HCT116 (cell line): ENCODE results near the gene ZC3H13. TPM values are rescaled to one million over a fixed set of nuclear protein-coding genes. Genes with fewer than 3 reads are reported as not detected.

Experiments used
- ATAC-seq: fragments of 200-7000 bp; cut with Tn5 transposase; 2 replicates; pipeline ENCODE4 v1.9.1; 2020; ENCODE audit warnings: mild to moderate bottlenecking, moderate library complexity
- BruUV-seq: library from RNA; stranded (reverse); fragments of 400-500 nt; replicated peaks from 2 replicates; lab custom pipeline; 2021; lab: Mats Ljungman, UMichigan
- CTCF ChIA-PET: fragments of 300-600 bp; sonication (Branson Sonifier 250); formaldehyde crosslinking; loops from one replicate; lab custom pipeline; 2021; ENCODE audit warnings: antibody characterized with exemption; lab: Charles Lee
- POLR2A ChIA-PET: fragments of 300-600, 350-600 bp; sonication (Branson Sonifier 250); formaldehyde crosslinking; loops from one replicate; lab custom pipeline; 2021; ENCODE audit warnings: antibody characterized with exemption; lab: Charles Lee
- RAD21 ChIA-PET, 2 experiments: fragments of 300-600 bp; sonication (Branson Sonifier 250); formaldehyde crosslinking; loops; one replicate each; lab custom pipeline; 2023; ENCODE audit warnings: low total read pairs in 2 of 2; ENCODE audit not compliant: uncharacterized antibody in 2 of 2, unreplicated experiment in 2 of 2, low non-redundant PET in 1 of 2; lab: Charles Lee
- DNase-seq: peaks from one replicate; pipeline ENCODE4 v3.0.0-alpha.2; 2010; ENCODE audit warnings: low read depth, low spot score
- H2AFZ ChIP-seq: fragments of 200-600 bp; shearing (Covaris generic), sonication (generic); 2 replicates; pipeline ENCODE4 v1.6.1; 2017; ENCODE audit warnings: low read depth, mixed run types, mixed read lengths, antibody characterized with exemption, low read length; ENCODE audit not compliant: poor library complexity, severe bottlenecking
- H3K27ac ChIP-seq: 2 replicates; pipeline ENCODE4 v1.5.1; 2012; ENCODE audit warnings: low read depth, low read length
- H3K27me3 ChIP-seq: fragments of 200-600 bp; sonication (generic); 2 replicates; pipeline ENCODE4 v1.6.1; 2016; ENCODE audit warnings: mixed run types, low read length, mixed read lengths; ENCODE audit not compliant: insufficient read depth
- H3K36me3 ChIP-seq, 2 experiments: fragments of 200-500 bp in 1 of 2; fragments of 200-600 bp in 1 of 2; sonication (Bioruptor generic) in 1 of 2; sonication (generic) in 1 of 2; 2 replicates each; pipeline versions ENCODE4 v1.5.1 to v1.6.1; 2014 to 2016; ENCODE audit warnings: low read length in 2 of 2, inconsistent platforms in 1 of 2, mixed read lengths in 1 of 2, mixed run types in 1 of 2; ENCODE audit not compliant: insufficient read depth in 2 of 2, control insufficient read depth in 1 of 2
- H3K4me1 ChIP-seq, 2 experiments: fragments of 200-600 bp in 1 of 2; sonication (generic) in 1 of 2; 2 replicates each; pipeline versions ENCODE4 v1.5.1 to v1.6.1; 2012 to 2017; ENCODE audit warnings: low read length in 2 of 2, inconsistent platforms in 1 of 2, mild to moderate bottlenecking in 1 of 2, mixed read lengths in 1 of 2, mixed run types in 1 of 2, moderate library complexity in 1 of 2; ENCODE audit not compliant: insufficient read depth in 2 of 2, control insufficient read depth in 1 of 2
- H3K4me2 ChIP-seq: fragments of 200-600 bp; sonication (generic); 2 replicates; pipeline ENCODE4 v1.6.1; 2017; ENCODE audit warnings: mixed run types, low read length, mixed read lengths
- H3K4me3 ChIP-seq, 2 experiments: fragments of 200-600 bp in 1 of 2; sonication (generic) in 1 of 2; replicated peaks in 1 of 2; 2 replicates each; pipeline ENCODE4 v1.5.1; 2011 to 2016; ENCODE audit warnings: low read length in 2 of 2, control low read depth in 1 of 2, low read depth in 1 of 2, mild to moderate bottlenecking in 1 of 2, mixed read lengths in 1 of 2, mixed run types in 1 of 2
- H3K79me2 ChIP-seq: fragments of 200-600 bp; sonication (generic); 2 replicates; pipeline ENCODE4 v1.6.1; 2017; ENCODE audit warnings: mild to moderate bottlenecking, mixed run types, low read length, moderate library complexity, mixed read lengths; ENCODE audit not compliant: insufficient read depth
- H3K9ac ChIP-seq: fragments of 200-600 bp; sonication (generic); 2 replicates; pipeline ENCODE4 v1.6.1; 2016; ENCODE audit warnings: low read length, mixed read lengths
- H3K9me2 ChIP-seq: fragments of 200-600 bp; sonication (generic), shearing (Covaris generic); 2 replicates; pipeline ENCODE4 v1.6.1; 2017; ENCODE audit warnings: mixed run types, mild to moderate bottlenecking, moderate library complexity; ENCODE audit not compliant: insufficient read depth
- H3K9me3 ChIP-seq, 2 experiments: fragments of 200-500 bp in 1 of 2; fragments of 200-600 bp in 1 of 2; sonication (Bioruptor generic) in 1 of 2; sonication (generic) in 1 of 2; 2 replicates each; pipeline ENCODE4 v1.6.1; 2014 to 2017; ENCODE audit warnings: low read length in 2 of 2, mixed read lengths in 2 of 2, inconsistent platforms in 1 of 2, low read depth in 1 of 2, mild to moderate bottlenecking in 1 of 2, mixed run types in 1 of 2, moderate library complexity in 1 of 2; ENCODE audit not compliant: control insufficient read depth in 1 of 2, insufficient read depth in 1 of 2
- H4K20me1 ChIP-seq: fragments of 200-600 bp; sonication (generic), shearing (Covaris generic); 2 replicates; pipeline ENCODE4 v1.6.1; 2017; ENCODE audit warnings: mixed run types, mild to moderate bottlenecking, moderate library complexity; ENCODE audit not compliant: insufficient read depth
- CEBPB ChIP-seq: IDR thresholded peaks from 2 replicates; pipeline ENCODE4 v1.6.1; 2012; ENCODE audit warnings: low read depth
- EGR1 ChIP-seq: IDR thresholded peaks from 2 replicates; pipeline ENCODE4 v1.6.1; 2012; ENCODE audit warnings: low read depth
- ELF1 ChIP-seq: IDR thresholded peaks from 2 replicates; pipeline ENCODE4 v1.6.1; 2012; ENCODE audit warnings: low read depth, borderline replicate concordance
- EZH2 ChIP-seq: fragments of 200-600 bp; sonication (generic); IDR thresholded peaks from 2 replicates; pipeline ENCODE4 v1.6.1; 2017; ENCODE audit warnings: antibody characterized with exemption, mixed run types
- EZH2phosphoT487 ChIP-seq: fragments of 200-600 bp; IDR thresholded peaks from 2 replicates; pipeline ENCODE4 v1.6.1; 2018; ENCODE audit warnings: antibody characterized with exemption, borderline replicate concordance
- FOSL1 ChIP-seq: IDR thresholded peaks from 2 replicates; pipeline ENCODE4 v1.6.1; 2012; ENCODE audit warnings: low read depth
- JUND ChIP-seq: IDR thresholded peaks from 2 replicates; pipeline ENCODE4 v1.6.1; 2012
- POLR2A ChIP-seq: IDR thresholded peaks from 2 replicates; pipeline ENCODE4 v1.7.0; 2011; ENCODE audit warnings: borderline replicate concordance; ENCODE audit not compliant: insufficient read depth, insufficient read length; ENCODE audit errors: extremely low read depth
- POLR2AphosphoS5 ChIP-seq: IDR thresholded peaks from 2 replicates; pipeline ENCODE4 v1.6.1; 2011; ENCODE audit warnings: mild to moderate bottlenecking, low read depth, low read length, moderate library complexity
- RAD21 ChIP-seq: IDR thresholded peaks from 2 replicates; pipeline ENCODE4 v1.6.1; 2012; ENCODE audit warnings: low read depth, mild to moderate bottlenecking
- SIN3A ChIP-seq: IDR thresholded peaks from 2 replicates; pipeline ENCODE4 v1.6.1; 2012; ENCODE audit warnings: low read depth
- SP1 ChIP-seq: IDR thresholded peaks from 2 replicates; pipeline ENCODE4 v1.6.1; 2012; ENCODE audit warnings: low read depth
- SRF ChIP-seq: IDR thresholded peaks from 2 replicates; pipeline ENCODE4 v1.6.1; 2012; ENCODE audit warnings: low read depth
- TCF7L2 ChIP-seq: IDR thresholded peaks from 2 replicates; pipeline ENCODE4 v1.7.0; 2011; ENCODE audit warnings: borderline replicate concordance, inconsistent platforms; ENCODE audit not compliant: insufficient read depth, insufficient read length; ENCODE audit errors: extremely low read depth
- ZNF274 ChIP-seq: fragments of 200-500 bp; sonication (Bioruptor generic); IDR thresholded peaks from 2 replicates; pipeline ENCODE4 v1.6.1; 2014; ENCODE audit warnings: mild to moderate bottlenecking, low read depth, low read length, inconsistent platforms
- intact Hi-C: fragments of 100-400 bp; cut with micrococcal nuclease; formaldehyde crosslinking; loops from 2 replicates; pipeline ENCODE4 v1.10.0; 2022
- total RNA-seq: library from RNA; stranded (reverse); gene quantifications from one replicate; pipeline ENCODE4 v1.2.1, GENCODE V29; 2021; ENCODE audit not compliant: unreplicated experiment
- TF ChIP-seq, protein P1 (sequence below): IDR thresholded peaks from 2 replicates; pipeline ENCODE4 v1.6.1; 2012
- TF ChIP-seq, protein P2 (sequence below): IDR thresholded peaks from 2 replicates; pipeline ENCODE4 v1.6.1; 2011; ENCODE audit warnings: mild to moderate bottlenecking, low read length, moderate library complexity; ENCODE audit not compliant: insufficient replicate concordance; ENCODE audit errors: extremely low read depth
- TF ChIP-seq, protein P3 (sequence below): IDR thresholded peaks from 2 replicates; pipeline ENCODE4 v1.6.1; 2012; ENCODE audit warnings: low read depth

ZC3H13 gene
- total RNA-seq, 1 experiment from 2014 or later, result 37.9 TPM

DNA sequence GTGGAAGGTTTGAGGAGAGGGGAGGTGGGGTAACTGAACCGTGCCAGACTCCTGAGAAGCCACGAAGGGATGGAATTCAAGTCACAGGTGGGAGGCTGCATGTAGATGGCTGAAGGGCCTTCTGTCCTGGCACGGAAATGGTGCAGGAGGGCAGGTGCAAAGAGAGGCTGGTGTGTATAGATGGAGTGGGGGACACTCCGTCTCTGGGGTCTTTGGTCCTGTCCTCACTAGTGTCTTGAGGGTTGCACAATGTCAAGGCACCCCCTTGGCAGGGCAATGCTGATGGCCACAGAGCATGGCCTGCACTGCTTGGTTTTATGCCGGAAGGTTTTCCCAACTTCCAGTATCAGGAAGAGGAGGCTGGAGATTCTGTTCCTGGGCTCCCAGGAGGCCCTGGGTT lies 118.3 kb downstream of the ZC3H13 start:
- Histone ChIP-seq H3K79me2 (no peaks in the 10 kb centered on the region), H3K27me3 (peaks cover 17% of the 10 kb centered on the region; the same call in 1 of the 2 replicates), H3K36me3 (no peaks in the 10 kb centered on the region), H2AFZ (no peak overlapping the region), H4K20me1 (no peaks in the 10 kb centered on the region), H3K4me3 (no peak overlapping the region), H3K9ac (no peak overlapping the region), H3K27ac (no peak overlapping the region), H3K4me1 (no peaks in the 10 kb centered on the region), H3K4me2 (no peak overlapping the region), H3K9me2 (no peaks in the 10 kb centered on the region), H3K9me3 (no peaks in the 10 kb centered on the region)
- no TSS peak for BruUV-seq
- intact Hi-C loops, result no loop called here
- ATAC-seq (no peak), DNase-seq (no peak)
- ChIA-PET RAD21 (no interaction called here), POLR2A (no interaction called here), CTCF (no interaction called here)
- TF ChIP-seq SIN3A (no peak), EZH2phosphoT487 (no peak), FOSL1 (no peak), JUND (no peak), SRF (no peak), EZH2 (no peak), ZNF274 (no peak), RAD21 (no peak), CEBPB (no peak), POLR2AphosphoS5 (no peak), SP1 (no peak), EGR1 (no peak), TCF7L2 (no peak), POLR2A (no peak), ELF1 (no peak)
- TF ChIP-seq, protein P1, sequence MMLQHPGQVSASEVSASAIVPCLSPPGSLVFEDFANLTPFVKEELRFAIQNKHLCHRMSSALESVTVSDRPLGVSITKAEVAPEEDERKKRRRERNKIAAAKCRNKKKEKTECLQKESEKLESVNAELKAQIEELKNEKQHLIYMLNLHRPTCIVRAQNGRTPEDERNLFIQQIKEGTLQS, result no peak
- TF ChIP-seq, protein P2, sequence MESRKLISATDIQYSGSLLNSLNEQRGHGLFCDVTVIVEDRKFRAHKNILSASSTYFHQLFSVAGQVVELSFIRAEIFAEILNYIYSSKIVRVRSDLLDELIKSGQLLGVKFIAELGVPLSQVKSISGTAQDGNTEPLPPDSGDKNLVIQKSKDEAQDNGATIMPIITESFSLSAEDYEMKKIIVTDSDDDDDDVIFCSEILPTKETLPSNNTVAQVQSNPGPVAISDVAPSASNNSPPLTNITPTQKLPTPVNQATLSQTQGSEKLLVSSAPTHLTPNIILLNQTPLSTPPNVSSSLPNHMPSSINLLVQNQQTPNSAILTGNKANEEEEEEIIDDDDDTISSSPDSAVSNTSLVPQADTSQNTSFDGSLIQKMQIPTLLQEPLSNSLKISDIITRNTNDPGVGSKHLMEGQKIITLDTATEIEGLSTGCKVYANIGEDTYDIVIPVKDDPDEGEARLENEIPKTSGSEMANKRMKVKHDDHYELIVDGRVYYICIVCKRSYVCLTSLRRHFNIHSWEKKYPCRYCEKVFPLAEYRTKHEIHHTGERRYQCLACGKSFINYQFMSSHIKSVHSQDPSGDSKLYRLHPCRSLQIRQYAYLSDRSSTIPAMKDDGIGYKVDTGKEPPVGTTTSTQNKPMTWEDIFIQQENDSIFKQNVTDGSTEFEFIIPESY, result no peak
- TF ChIP-seq, protein P3, sequence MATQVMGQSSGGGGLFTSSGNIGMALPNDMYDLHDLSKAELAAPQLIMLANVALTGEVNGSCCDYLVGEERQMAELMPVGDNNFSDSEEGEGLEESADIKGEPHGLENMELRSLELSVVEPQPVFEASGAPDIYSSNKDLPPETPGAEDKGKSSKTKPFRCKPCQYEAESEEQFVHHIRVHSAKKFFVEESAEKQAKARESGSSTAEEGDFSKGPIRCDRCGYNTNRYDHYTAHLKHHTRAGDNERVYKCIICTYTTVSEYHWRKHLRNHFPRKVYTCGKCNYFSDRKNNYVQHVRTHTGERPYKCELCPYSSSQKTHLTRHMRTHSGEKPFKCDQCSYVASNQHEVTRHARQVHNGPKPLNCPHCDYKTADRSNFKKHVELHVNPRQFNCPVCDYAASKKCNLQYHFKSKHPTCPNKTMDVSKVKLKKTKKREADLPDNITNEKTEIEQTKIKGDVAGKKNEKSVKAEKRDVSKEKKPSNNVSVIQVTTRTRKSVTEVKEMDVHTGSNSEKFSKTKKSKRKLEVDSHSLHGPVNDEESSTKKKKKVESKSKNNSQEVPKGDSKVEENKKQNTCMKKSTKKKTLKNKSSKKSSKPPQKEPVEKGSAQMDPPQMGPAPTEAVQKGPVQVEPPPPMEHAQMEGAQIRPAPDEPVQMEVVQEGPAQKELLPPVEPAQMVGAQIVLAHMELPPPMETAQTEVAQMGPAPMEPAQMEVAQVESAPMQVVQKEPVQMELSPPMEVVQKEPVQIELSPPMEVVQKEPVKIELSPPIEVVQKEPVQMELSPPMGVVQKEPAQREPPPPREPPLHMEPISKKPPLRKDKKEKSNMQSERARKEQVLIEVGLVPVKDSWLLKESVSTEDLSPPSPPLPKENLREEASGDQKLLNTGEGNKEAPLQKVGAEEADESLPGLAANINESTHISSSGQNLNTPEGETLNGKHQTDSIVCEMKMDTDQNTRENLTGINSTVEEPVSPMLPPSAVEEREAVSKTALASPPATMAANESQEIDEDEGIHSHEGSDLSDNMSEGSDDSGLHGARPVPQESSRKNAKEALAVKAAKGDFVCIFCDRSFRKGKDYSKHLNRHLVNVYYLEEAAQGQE, result no peak
